HG03108 (cell line): ENCODE results near the gene CDC6.

Source experiments
- ATAC-seq: cut with Tn5 transposase; IDR thresholded peaks from one replicate; pipeline ENCODE4 v1.9.1; 2021; ENCODE audit warnings: moderate library complexity; ENCODE audit not compliant: unreplicated experiment

Gene CDC6, protein sequence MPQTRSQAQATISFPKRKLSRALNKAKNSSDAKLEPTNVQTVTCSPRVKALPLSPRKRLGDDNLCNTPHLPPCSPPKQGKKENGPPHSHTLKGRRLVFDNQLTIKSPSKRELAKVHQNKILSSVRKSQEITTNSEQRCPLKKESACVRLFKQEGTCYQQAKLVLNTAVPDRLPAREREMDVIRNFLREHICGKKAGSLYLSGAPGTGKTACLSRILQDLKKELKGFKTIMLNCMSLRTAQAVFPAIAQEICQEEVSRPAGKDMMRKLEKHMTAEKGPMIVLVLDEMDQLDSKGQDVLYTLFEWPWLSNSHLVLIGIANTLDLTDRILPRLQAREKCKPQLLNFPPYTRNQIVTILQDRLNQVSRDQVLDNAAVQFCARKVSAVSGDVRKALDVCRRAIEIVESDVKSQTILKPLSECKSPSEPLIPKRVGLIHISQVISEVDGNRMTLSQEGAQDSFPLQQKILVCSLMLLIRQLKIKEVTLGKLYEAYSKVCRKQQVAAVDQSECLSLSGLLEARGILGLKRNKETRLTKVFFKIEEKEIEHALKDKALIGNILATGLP

DNA sequence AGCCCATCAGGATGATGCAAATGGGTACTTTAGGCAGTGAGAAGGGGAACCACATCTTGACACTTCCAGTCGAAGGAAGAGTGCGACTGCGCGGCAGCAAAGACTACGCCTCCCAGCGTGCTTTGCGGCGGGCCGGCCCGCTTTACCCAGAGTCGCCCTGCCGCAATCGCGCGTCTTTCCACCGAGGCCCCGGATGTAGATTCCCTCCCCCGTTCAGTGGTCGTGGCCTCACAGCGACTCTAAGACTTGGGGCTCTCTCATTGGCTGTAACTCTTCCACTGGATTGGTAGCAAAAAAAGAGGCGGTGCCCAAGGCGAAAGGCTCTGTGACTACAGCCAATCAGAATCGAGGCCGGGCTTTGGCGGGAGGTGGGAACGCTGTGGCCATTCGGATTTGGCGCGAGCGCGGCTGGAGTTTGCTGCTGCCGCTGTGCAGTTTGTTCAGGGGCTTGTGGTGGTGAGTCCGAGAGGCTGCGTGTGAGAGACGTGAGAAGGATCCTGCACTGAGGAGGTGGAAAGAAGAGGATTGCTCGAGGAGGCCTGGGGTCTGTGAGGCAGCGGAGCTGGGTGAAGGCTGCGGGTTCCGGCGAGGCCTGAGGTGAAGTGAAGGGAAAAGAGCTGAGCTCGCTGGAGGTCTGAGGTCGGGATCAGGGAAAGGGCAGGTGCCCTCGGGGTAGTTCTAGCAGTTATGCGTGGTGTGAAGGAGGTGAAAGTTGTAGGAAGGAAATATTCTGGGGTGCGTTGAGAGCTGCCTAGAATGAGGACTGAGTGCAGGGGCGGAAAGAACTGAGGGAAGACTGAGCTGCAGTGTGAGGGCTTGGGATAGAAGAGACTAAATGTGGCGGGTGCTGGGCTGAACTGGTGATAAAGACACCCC is at the start of gene CDC6:
Gene CDC6, plus strand, starts transcription at position 386 of the 876 bp plus-strand sequence. CDS start 1,542 bp downstream, outside the sequence.
- ATAC-seq: peak; percentile 80

DNA sequence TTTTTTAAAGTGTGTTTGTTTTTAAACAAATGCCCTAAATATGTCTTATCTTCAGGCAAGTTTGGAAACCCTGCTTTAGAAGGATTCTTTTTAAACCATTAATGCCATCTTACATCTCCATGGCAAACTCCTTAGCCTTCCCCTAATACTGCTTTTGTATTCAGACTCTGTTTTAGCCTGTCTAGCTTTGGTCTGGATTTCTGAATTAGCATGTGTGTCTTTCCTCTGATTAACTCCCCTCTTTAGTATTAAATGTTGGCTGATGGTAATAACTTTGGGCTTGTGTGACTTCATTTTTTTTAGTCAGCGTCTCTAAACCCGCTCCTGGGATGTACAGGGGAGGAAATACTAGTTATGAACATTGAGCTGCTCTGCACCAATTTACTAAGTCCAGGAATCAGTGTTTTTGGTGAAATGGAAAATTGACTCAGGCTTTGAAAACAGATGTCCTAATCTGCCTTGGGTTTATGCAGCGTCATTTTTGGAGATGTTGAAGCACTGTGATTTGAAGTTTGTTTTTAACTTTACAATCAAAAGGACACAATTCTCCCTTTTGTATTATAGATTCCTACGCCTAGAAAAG is 46.3 kb upstream of the CDC6 start:
- ATAC-seq: no peak

DNA sequence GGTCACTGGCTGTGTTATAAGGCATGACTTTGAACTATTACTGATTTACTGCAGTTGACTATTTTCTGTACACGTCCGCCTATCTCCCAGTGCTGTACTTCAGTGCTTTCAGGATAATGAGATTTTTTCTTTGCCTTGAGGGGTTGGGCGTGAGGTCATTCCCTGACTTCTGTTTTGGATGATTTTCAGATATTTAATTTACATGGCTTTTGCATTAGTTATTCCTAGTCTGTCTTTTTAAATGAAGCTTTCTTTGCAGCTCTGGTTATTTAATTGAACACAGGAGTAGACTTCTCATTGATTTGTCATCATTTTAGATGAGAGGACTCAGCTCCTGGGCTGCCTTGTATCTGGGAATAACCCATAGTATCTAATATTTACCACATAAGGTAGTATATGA is 44.9 kb upstream of the CDC6 start:
- ATAC-seq: no peak

DNA sequence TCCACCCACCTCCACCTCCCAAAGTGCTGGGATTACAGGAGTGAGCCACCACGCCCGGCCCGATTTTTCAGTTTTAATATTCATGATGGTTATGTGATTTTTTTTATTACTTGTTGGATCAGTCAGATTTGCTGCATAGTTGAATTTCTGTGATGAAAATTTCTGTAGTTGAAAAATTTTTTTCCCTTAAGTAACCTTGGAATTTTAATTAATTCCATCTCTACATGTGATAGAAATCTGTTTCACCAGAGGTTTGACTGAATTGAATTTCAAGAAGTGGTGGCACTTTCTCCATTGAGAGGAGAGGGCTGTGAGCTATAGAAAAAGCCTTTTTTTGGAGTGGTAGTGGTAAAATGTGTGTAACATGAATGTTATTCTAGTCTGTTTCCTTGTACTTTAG is 43.9 kb upstream of the CDC6 start:
- no peak for ATAC-seq

DNA sequence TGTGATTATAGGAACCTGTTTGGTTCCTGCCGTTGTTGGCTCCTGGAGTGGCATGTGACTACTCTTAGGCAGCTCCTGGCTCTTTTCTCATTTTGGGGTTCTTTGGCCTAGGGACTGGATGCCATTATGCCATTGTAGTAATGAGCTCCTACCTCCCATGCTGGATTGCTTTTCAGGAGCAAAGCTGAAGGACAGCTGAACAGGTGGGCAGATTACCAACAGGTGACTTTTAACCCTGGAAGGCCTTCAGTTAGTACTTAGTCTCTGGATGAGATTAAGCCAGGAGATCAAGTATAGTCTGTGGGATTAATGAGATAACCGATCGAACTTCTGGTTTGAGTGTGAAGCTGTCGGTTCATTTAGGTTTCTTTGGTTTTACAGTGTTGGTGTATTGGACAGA is 43.4 kb upstream of the CDC6 start:
- no peak for ATAC-seq

DNA sequence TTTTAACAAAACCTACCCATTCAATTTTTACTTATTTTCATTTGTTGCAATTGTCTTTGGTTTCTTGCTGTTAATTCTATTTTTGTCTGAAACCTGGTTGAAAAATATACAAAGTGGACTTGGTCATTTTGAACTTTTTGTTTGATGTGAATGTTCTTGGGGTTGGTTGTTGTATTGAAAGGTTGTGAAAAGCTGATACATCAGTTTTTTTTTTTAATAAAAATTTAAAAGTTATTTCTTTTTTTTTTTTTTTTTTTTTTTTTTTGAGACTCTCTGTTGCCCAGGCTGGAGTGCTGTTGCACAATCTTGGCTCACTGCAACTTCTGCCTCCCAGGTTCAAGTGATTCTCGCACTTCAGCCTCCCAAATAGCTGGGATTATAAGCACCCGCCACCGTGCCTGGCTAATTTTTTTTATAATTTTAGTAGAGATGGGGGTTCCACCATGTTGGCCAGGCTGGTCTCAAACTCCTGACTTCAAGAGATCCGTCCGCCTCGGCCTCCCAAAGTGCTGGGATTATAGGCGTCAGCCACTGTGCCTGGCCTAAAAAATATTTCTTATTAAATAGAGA is 39.7 kb upstream of the CDC6 start:
- ATAC-seq: no peak

DNA sequence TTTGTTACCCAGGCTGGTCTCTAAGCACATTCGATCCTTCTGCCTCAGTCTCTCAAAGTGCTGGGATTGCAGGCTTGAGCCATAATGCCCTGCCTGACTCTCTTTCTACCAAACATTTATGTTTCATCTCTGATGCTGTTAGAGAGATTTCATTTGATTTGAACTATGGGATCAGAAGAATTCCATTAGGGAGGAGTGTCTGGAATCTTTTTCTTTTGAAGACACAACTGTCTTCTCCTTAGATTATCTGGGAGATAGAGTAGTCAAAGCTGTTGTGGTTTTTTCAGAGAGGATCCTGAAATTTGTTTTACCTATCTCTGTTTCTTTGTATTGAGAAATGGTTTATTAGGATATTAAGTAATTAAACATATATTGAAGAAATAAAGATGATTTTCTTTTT is 39.2 kb upstream of the CDC6 start:
- no peak for ATAC-seq

DNA sequence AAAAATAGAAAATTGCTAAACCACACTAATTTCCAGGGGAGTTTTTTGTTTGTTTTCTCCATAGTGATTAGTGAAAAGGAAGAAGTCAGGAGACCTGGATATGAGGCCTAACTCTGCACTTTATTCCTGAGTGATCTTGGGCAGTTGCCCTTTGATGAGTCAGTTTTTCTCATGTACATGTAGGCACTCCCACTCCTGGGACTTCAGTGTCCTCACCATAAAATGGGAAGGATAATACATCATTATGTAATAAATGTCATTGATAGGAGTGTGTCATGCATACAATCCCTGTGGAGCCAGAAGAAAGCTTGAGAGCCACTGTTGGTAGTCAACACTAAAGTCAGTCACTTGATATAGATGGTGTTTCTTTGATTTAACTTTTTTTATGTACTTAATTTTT is 36.1 kb upstream of the CDC6 start:
- no peak for ATAC-seq

DNA sequence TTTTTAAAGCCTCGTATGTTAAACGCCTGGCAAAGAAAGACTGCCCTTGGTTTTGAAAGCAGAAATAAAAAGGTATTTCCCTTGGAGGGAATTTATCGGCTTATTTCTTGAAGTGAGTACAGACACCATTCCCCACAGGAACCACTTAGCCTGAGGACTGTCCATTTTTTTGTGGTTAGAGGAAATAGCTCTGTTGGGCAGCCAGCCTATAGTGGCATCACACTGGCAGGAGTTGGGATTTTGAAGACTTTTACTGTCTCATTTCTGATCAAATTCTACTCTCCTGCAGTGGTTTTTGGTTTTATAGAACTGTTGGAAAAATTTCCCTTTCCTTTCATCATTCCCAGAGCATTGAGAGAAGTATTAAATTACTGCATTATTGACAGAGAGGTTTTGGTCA is 34.1 kb upstream of the CDC6 start:
- ATAC-seq: no peak

DNA sequence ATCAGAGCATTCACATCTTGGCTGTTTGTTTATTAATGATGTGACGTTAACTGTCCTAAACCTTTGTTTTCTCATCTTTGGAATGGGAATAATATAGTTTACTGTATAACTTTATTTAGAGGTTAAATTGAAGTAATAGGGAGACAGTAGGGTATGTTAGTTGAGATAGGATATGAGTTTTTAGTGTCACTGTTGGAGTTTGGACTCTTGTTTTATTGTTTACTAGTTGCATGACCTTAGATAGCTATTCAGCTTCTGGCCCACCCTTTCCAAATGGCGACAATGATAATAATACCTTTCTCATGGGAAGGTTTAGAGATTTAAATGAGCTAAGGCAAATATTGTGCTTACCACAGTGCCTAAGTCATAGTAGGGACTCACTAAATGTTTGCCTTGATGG is 28.2 kb upstream of the CDC6 start:
- no peak for ATAC-seq

DNA sequence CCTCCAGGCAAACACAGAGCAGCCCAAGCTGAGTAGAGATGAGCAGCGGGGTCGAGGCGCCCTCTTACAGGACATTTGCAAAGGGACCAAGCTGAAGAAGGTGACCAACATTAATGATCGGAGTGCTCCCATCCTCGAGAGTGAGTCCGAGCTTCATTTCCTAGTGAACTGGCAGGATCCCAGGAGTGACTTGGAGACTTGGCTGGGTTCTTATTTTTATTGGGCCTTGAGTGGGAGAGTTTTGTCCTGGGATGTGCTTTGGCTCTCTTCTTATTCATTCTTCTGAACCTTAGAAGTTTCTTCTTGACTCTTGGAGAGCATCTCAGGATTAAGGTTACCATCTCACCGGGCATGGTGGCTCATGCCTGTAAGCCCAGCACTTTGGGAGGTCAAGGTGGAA is 27.2 kb upstream of the CDC6 start:
- ATAC-seq: no peak

DNA sequence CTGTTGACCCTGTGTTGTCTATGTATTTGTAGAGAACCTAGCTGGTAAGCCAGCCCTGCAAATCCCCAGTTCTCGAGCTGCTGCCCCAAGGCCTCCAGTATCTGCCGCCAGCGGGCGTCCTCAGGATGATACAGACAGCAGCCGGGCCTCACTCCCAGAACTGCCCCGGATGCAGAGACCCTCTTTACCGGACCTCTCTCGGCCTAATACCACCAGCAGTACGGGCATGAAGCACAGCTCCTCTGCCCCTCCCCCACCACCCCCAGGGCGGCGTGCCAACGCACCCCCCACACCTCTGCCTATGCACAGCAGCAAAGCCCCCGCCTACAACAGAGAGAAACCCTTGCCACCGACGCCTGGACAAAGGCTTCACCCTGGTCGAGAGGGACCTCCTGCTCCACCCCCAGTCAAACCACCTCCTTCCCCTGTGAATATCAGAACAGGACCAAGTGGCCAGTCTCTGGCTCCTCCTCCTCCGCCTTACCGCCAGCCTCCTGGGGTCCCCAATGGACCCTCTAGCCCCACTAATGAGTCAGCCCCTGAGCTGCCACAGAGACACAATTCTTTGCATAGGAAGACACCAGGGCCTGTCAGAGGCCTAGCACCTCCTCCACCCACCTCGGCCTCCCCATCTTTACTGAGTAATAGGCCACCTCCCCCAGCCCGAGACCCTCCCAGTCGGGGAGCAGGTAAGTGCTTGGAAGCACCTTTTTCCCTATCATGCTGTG is 23.1 kb upstream of the CDC6 start:
- ATAC-seq: no peak

DNA sequence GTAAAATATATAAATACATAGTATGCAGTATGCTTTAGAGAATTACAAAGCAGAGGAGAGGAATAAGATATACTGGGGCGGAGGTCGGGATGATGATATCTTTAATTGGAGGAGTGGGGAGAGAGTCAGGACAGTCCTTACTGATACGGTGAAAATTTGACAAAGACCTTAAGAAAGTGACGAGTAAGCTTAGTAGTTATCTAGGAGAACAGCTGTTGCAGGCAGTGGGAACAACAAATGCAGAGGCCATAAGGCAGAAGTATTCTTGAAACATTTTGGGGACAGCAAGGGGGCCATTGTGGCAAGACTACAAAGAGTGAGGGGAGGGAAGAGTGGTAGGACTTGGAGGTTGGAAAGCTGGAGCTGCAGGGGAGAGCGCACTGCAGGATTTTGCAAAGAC is 22.3 kb upstream of the CDC6 start:
- ATAC-seq: no peak

DNA sequence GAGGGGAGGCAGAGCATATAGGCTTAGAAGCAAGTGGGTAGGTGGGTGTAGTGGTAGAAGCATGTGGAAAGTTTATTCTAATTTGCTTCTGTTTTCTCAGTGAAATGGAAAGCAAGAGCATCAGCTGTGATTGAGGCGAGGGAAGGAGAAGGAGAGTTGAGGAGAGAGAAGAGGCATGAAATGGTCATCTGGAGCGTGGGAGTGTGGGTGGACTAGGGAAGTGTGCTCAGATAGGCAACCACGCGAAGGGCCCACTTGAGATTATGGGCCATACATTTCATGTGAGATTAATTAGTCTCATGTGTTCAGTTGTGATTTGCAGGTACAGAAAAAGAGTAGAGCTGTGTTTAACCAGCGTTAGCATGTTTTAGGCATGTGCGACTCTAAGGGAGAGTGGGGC is 20.8 kb upstream of the CDC6 start:
- ATAC-seq: no peak

DNA sequence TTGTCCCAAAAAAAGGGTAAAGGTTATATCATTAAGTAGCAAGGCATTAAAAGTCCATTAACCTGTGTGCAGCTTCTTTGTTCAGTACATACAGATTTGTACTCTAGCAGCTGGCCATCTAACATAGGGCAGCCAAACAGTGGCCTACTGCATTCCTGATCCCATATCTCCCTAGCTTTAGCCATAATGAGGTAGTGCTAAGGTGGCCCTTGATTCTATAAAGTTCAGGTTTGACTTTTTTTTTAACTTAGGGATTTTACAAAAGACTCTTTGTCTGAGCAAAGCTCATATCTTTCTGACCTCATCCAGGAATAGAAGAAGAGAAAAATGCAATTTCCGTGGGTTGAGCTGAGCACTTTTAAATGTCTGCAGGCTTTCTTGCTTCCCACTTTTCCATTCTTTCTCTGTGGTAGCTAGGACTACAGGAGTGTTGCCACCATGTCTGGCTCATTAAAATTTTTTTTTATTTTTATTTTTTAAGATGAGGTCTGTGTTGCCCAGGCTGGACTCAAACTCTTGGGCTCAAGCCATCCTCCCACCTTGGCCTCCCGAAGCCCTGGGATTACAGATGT is 19.5 kb upstream of the CDC6 start:
- no peak for ATAC-seq

DNA sequence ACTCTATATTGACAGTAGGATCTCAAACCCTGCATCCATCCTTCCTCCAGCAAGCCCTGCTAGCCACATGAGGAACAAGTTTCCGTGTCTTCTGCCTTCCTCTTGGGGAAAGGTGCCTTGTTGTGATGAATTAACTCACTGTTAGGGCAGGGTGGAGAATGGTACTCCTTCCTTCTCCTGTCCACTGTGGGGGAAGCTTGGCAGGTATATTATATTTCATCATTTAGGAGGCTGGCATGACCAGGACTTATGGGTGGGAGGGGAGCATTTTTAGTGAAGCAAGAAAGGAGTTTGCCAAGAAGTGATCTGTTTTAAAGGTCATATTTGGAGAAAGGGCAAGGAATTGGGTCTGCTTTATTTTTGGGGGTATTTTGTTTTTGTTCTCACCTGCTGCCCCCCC is 9.3 kb upstream of the CDC6 start:
- ATAC-seq: no peak

DNA sequence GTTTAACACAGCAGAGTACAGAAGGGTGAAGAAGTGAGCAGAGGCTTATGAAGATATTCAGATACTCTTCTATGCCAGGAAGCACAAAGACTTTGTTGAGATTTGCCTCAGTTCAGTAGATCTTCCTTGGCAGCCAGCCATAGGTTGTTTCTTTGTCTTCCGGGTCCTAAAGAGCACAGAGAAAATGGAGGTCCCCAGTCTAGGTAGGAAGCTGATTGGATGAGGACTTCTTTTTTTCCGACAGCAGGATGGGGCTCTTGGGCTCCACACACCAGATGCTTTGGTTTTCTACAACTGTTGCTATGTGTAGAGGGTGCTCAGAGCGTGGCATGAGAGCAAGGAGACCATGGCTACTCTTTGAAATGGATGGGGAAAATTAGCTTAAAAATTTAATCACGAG is 8.3 kb upstream of the CDC6 start:
- ATAC-seq: no peak

DNA sequence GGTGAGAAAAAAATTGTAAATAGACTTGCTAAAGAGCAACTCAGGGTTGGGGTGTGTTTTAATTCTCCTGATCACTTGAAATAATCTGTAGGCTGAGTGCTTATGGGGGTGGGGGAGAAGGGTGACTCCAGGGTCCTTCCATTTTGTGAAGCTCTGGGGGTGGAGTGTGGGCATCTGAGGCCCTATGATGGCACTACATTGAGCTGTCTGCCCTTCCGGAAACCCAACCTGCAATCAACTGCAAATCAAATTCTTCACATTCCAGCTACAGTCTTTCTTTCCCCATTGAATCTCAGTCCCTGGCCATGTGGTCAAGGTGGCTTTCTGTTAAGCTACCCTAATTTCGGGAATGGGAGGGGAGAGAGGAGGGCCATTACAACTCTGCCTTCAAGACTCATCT is 6.0 kb upstream of the CDC6 start:
- no peak for ATAC-seq

DNA sequence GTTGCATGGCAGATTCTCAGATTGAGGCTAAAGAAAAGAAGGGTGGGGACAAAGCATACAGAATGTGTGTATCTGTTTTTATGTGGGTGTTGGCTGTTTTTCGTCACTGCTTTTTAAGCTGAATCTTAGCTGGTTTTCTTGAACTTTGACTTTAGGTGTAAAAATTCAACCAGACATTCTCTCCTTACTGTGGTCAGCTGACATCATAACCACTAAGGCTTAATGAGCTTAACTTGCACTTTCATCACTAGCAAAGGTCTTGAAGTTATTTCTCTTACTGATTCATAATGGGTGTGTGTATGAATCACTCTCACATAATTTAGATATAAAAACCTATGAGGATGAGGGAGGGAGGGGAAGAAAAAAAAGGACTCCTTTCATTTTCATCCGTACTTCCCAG is 4.0 kb upstream of the CDC6 start:
- ATAC-seq: no peak

DNA sequence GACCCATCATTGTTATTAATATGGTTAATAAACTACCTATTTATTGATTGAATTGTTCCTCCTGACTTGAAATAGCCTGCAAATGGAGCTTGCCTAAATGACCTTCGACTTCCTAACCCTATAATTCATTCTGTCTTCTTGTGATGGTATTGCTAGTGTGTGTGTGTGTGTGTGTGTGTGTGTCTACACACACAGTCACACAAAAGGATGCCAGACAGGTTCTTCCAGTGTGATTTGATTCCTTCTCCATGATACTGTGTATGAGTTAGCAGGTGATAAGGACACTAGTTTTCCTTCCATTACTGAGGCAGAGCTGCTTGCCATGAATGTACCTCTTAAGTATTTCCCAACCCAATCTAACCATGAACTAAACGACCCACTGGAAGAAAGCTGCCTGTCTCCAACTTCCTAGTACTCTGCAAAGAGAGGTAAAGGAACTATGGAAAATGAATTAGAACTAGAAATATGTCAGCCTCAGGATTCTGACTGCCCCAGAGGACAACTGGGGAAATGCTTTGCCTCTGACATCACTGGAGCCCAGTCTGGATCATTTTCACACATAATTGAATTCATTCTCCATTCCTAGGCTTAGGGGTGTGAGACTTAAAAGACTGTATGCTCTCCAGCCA is 3.5 kb upstream of the CDC6 start:
- no peak for ATAC-seq
